GM19468 (cell line): ENCODE results near the gene PKHD1.

Experiments
- ATAC-seq: cut with Tn5 transposase; IDR thresholded peaks from one replicate; pipeline ENCODE4 v1.9.1; 2021; ENCODE audit warnings: mild to moderate bottlenecking, moderate library complexity, moderate number of reproducible peaks; ENCODE audit not compliant: unreplicated experiment; ENCODE audit errors: extremely low read depth

The PKHD1 gene

DNA sequence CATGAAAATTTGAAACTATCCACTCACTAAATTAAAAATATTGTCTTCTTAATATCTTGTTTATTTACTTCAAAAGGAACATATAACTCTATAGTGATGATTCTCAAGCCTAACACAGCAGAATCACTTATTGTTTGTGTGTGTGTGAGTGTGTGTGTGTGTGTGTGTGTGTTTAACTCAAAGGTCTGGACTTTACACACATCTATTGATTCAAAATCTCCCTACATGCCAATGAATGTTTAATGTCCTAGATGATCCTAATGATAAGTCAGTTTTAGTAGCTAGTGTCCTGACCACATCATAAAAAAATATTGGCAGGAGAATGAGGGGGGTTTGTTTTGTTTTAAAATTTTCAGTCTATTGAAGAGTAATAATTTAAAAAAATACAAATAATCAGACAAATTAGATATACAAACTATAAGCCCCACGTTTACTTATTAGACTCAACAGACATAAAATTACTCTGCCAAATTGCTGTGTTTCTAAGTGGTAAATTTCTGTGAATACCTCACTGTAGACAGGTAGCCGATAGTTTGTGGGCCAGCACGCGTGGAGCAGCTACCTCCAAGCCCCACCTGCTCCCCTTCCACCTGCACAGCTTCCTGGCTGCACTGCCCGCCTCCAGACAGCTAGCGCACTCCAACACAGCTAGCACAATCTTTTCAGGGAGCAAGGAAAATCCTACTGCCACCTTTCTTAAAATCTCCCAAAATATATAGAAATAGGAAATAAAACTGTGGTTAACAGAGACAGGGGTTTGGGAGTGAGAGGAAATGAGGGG lies 349.6 kb downstream of the PKHD1 start:
- ATAC-seq, result no peak

DNA sequence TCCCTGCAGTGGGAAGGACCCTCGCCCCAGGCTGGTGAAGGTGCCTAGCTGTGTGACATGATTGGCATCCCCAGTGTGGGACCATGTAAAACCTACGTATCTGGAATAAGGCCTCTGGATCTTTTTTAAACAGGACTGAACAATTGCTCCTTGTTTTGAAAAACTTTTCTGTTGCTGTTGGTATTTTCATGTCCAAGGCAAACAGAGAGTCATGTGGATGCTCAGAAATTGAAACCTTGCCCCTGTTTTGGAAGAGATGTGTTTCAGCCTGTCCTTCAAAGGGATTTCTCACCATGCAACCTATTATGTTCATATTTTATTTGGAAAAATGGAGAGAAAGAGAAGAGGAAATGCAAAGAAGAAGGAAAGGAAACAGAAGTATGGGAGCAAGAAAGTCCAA lies 362.3 kb downstream of the PKHD1 start:
- no peak for ATAC-seq

DNA sequence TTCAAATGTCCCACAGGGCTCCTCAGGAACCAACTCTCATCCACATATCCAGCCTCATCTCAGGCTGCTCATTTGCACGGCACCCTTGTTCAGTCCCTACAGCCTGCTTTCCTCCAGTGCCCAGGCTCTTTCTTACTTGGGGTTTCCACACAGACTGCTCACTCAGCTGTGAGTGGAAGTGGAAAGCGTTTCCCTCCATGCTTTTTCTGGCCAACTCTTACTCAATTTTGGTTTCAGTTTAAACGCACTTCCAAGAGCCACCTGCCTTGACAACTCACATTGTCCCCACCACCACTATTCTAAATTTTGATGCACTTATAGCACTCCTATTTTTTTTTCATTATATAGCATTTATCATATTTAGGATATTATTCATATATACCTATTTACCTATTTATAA lies 367.1 kb downstream of the PKHD1 start:
- ATAC-seq, result no peak

DNA sequence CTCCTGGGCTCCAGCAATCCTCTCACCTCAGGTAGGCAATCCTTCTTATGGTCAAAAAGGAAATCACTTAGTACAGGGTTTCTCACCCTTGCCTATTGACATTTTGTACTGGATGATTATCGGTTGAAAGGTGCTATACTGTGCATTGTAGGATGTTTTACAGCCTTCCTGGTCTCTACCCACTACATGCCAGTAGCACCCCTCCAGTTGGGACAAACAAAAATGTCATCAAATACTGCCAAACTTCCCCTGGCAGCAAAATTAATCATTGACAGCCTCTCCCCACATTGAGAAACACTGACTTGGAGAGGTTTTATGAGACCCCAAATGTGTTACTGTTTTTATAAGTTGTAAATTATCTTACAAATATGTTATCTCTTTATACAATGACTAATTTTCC lies 368.1 kb downstream of the PKHD1 start:
- no peak for ATAC-seq

DNA sequence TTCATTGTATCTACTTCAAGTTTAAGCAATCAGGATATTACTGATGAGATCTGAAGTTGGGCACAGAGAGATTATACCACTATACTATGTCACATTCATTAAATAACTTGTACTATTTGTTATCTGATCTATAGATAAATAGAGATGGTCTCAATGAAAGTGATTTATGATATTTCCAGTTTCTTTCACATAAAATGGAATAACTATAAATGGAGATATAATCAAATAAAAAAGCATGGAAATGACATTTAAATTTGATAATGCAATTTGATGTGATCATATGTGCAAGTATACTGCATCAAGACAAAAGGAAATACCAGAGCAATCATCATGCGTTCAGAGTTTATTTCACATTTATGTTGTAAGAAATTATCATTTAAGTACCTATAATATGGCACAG lies 368.9 kb downstream of the PKHD1 start:
- ATAC-seq, result no peak

DNA sequence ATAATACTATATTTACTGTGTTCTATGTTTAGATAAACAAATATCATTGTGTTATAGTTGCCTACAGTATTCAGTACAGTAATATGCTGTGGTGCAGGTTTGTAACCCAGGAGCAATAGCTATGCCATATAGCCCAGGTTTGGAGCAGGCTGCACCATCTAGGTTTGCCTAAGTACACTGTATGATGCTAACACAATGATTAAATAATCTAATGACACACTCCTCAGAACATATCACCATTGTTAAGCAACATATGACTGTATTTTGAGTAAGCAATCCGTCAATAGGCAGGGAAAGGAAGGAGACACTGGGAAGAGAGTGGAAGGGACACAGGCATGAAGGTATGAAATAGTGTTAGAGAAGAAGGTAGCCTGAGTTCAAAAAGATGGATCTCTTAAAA lies 369.9 kb downstream of the PKHD1 start:
- no peak for ATAC-seq

DNA sequence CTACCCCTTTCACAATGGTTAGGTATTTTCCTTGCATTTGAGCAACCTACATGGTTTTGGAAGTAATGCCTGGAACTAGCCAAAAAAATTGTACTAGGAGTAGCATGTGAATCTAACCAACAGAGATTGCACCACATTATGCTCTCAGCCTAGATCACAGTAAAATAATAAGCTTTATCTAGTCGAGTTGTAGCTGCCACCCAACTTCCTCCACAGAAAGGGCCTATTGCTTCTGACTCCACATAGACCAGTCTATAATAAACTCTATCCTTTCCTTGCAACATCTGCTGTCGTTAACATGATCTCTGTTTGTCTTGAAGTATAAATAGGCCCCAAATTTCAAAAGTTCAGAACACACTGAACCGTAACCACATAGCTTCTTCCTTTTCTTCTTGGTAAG lies 375.5 kb downstream of the PKHD1 start:
- ATAC-seq, result no peak

DNA sequence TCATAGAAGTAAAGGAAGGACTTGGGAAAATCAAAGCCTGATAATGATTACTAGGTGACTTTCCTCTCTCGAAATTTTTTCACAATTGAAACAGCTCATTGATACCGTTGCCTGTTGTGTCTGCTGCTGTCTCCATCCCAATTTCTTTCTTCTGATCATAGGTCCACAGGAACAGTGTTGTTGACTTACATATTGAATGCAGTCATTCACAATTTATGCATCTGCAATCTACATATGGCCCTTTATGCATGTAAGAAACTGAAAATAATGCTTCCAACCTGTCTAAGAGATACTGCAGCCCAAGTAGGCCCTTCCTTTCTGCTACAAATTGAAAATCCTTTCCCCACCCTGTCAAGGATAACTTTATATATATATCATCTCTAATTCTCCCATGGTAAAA lies 381.3 kb downstream of the PKHD1 start:
- ATAC-seq, result no peak

DNA sequence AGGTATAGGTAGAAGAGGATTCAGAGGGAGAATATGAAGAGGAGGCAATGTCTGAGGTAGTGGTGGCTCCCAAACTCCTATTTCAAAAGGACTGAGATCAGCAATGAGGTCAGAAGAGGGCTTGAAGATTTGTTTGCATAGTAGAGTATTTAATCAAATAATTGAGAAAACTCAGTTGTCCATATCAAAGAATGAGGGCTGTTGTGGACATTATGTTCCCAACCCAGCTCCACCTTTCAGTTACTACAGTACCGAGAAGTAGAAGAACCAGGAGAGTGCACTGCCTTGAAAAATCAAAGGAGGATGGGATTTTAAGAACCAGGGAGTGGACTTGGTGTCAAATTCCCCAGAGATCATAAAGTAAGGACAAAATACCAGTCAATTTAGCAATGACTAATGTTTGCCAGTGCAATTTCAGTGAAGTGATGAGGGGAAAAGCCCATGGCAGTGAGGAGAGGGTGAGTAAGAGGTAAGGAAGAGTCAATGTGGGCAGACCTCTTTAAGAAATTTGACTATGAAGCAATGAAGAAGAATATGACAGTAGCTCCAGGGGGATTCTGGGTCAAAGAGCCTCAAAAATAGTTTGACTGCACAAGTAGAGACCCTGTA lies 382.4 kb downstream of the PKHD1 start:
- ATAC-seq, result no peak

DNA sequence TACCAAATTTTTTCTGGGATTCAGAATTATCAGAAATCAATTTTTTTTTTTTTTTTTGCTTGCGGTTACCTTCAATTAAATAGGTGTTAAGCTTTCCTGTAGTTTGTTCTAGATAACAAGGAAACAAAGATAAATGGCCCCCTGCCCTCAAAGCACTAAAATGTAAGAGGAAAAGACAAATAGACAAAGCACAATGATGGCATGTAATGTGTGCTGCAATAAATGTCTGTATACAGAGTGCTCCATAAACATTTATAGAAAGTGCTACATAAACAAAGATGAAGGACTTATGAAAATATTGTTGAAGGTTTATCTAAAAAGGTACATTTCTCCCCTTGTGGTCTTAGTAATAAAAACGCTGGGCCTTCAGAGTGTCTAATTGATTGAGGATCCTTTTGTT lies 384.6 kb downstream of the PKHD1 start:
- ATAC-seq, result no peak

DNA sequence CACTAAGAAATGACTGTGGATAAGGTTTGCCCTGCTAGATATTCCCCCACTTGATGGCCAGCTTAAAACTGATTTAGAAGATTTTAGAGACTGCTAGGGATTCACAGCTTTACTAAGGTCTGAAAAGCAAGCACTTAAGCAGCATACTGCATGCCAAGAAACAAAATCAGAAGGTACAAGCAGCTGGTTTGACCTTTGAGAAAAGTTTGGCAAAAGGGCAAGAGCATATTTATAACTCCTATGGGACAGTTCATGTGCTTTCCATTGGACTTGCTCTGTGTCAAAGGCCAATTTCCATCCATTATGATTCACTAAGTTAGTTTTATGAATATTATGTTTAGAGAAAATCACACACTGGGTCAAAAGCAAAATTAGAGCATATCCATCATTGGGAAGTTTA lies 402.8 kb downstream of the PKHD1 start:
- ATAC-seq, result no peak

DNA sequence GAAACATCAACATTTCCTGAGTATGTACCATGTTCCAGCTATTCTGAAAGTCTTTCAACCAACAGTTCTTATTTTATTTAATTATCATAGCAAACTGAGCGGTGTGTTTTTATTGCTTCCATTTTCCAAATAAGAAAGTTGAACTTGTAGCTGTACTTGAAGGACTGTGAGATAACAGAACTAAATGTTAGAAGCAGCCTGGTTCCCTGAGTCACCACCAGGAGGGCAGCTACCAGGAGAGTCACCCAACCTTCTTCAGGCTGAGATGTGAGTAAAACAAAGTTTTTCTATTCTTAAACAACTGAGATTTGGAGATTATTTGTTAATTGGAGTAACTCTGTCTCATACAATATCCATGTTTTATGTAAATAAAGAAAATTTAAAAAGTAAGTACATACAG lies 403.4 kb downstream of the PKHD1 start:
- no peak for ATAC-seq

DNA sequence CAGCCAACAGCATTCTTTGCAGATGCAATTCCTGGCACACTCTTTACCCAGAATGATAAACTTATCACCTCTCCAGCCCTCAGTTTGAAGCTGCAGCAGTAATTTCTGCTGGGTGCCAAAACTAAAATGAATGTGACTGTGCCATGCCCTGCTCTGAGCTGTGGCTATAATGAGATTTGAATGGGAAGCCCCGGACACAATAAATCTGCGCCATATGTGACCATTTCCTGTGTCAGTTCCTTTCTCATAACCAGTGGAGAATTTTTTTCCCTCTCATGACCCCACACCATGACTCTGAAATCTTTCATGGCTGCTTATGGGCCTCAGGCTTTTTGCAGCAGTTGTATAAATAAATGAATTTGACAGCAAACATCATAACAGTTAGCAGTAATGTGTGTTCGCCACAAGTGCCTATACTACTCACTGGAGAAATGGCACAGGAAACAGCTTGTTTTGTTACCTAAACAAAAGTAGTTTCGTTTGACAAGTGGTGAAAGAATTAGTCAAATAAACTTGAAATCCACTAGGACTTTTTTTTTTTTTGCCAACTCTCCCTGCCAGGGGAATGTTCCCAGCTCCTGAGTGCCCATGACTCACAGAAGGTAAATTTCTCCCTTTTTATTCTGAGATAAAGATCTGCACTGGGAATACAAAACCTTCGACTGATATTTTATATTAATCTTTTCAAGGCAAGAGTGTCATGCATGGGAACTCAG lies 408.4 kb downstream of the PKHD1 start:
- ATAC-seq, result peak; percentile 61

DNA sequence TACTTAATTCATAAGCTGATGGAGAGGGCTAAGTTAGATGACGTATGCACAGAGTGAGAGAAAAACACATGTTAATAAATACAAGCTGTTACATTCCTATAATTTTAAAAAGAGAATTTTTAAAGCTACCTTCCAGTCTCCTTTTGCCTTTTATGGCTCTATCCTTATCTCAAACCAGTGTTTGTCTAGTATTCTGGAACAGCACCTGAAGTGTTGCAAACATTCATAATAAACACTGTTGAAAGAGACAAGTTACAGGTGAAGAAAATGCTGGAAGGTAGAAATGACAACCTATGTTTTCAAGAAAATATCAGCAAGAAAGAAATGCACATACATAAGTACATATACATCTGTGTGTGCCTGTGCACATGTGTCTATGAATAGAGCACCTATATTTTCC lies 409.1 kb downstream of the PKHD1 start:
- no peak for ATAC-seq

DNA sequence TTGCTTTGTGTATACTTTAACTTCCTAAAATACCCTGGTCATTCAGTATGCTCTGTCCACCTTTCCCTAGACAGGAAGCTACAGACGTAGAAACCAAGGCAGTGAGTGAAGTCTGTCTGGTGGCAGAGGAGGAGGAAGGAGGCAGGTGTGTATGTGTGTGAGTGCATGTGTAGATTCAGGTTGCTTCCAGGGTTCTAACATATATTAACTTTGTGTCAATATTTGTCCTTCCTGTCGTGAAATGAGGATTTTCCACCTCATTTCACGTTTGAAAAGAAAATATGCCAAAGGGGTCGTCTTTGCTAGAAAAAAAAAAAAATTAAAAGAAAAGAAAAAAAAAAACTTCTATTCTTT lies 411.5 kb downstream of the PKHD1 start:
- ATAC-seq, result no peak

DNA sequence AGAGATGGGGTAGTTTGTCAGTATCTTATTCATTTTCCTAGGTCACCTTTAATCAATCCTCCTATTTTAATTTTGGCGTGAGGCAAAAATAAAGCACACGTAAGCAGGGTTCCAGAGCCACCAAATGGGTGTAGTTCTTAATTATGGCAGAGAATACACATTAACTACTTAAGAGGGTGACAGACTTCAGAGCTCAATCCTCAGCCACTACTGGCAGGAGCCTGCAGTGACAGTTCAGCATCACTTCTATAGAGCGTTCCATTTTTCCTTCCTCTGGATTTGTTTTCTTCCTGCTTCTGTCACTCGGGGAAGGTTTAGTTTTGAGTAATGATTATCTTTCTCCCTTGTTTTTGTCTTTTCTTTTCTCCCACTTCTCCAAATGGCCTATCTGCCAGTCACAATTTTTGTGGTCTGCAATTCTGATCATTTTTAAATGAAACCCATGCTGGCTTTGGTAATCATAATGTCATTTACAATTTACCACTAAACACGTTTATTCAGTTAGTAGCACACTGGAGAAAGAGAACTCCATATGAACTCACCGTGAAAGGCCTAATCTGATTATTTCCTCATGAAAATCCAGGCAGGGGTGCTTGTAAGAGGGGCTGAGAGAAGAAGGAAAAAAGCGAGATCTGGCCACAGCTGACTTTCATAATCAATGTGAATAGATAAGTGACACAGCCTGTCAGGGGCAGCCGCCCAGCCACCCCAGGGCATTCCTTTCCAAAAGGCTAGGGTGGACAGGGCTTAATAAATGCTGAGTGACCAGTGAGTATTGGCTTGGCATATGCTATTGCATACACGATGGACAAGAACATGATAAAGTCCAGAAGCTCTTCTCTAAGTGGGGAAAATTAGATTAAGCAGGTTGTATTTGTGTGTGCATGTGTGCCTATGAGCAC lies 412.1 kb downstream of the PKHD1 start:
- ATAC-seq, result no peak

DNA sequence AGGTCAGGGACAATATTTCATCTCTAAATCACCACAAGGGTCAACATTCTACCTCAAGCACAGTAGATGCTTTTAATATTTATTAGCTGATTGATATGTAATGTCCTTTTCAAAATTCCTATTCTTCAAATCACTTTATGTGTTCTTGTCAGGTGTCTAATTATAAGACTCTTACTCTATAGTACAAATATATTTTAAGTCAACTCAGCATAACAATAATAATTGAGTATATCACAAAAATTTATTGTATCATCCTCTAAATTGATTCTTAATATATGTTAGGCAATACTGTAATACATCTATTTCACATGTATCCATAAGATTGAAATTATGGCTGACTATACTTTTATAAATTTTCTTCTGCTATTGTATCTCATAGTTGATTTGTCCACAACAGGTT lies 423.9 kb downstream of the PKHD1 start:
- ATAC-seq, result no peak

DNA sequence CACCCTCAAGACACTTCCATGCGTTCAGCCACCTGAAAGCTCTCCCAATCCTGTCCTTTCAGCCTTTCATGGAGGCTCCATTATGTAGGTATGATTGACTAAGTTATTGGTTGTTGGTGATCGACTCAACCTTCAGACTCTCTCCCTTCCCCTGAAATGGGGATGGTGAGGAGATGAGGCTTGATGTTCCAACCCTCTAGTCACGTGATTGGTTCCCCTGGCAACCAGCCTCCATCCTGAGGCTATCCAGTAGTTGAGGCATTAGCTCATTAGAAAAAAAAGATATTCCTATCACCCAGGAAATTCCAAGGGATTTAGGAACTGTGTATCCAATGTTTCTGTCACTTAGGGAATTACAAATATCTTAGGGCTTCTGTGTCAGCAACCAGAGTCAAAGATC lies 426.6 kb downstream of the PKHD1 start:
- ATAC-seq, result no peak

DNA sequence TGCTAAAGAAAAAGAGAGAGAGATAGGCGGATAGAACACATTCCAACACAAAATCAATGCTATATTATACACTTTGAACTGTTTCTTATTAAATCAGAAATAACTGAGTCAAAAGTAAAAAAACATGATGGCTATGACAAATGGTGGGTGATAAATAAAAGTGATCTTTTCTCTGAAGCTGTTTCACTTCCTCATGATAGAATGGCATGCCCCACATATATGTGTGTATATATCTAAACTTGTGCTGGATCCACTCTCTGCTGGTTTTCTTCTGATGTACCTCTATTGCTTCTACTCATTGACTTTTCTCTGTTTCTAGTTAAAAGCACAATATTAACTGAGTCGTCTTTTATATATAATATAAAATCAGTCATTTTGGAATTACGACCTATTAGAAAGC lies 429.9 kb downstream of the PKHD1 start:
- no peak for ATAC-seq

DNA sequence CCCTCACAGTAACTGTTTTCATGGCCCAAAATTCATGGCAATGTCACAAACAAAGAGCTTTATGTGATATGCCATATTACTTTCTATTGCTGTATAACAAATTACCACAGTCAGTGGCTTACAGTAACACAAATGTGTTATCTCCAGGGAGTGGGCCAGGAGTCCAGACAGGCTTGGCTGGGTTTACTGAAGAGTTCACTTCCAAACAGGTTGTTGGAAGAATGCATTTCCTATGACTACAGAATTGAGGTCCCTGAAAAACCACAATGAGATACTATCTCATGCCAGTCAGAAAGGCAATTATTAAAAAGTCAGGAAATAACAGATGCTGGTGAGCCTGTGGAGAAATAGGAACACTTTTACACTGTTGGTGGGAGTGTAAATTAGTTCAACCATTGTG lies 431.9 kb downstream of the PKHD1 start:
- ATAC-seq, result no peak

DNA sequence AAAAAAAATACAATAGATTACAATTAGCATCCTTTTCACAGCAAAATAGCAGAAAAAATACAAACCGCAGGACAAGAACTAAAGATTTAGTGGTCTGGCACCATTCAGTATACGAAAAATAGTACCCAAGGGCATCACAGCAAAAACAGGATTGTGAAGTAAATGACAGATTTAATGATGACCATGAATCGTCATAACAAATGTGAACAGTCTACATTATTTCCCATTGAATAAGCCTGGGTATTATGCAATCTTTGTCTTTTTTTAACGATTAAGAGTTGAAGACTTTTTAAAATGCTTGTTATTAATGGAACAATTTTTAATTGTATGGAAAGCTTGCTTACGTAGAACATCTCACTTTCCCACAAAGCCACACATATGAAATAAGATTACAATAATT lies 432.8 kb downstream of the PKHD1 start:
- ATAC-seq, result no peak
